Stimulated activated effector memory CD8-positive, alpha-beta T cell treated with anti-CD3 and anti-CD28 coated beads, Interleukin-12 subunit alpha, Interleukin-12 subunit beta, amount 100 ng/mL, for 72 hours (primary cell): ENCODE measurements around the gene ZNF219.

Source experiments
- ATAC-seq: fragments of 150-1000 bp; cut with Tn5 transposase; 2 replicates; pipeline ENCODE4 v1.10.0; 2021
- DNase-seq, 2 donors: peaks; one replicate each; pipeline ENCODE4 v3.0.0; 2021 to 2022; ENCODE audit warnings: low spot score in 2 of 2
- H3K27ac Mint-ChIP-seq: one replicate; pipeline ENCODE4 v1.8.0; 2022; ENCODE audit warnings: mild to moderate bottlenecking, mixed read lengths
- H3K36me3 Mint-ChIP-seq: one replicate; pipeline ENCODE4 v1.8.0; 2022; ENCODE audit warnings: mild to moderate bottlenecking, mixed read lengths
- H3K4me1 Mint-ChIP-seq: one replicate; pipeline ENCODE4 v1.8.0; 2022; ENCODE audit warnings: mixed read lengths
- H3K4me3 Mint-ChIP-seq: one replicate; pipeline ENCODE4 v1.8.0; 2022; ENCODE audit warnings: mild to moderate bottlenecking, mixed read lengths
- H3K9me3 Mint-ChIP-seq: one replicate; pipeline ENCODE4 v1.8.0; 2022; ENCODE audit warnings: mixed read lengths

The ZNF219 gene

DNA sequence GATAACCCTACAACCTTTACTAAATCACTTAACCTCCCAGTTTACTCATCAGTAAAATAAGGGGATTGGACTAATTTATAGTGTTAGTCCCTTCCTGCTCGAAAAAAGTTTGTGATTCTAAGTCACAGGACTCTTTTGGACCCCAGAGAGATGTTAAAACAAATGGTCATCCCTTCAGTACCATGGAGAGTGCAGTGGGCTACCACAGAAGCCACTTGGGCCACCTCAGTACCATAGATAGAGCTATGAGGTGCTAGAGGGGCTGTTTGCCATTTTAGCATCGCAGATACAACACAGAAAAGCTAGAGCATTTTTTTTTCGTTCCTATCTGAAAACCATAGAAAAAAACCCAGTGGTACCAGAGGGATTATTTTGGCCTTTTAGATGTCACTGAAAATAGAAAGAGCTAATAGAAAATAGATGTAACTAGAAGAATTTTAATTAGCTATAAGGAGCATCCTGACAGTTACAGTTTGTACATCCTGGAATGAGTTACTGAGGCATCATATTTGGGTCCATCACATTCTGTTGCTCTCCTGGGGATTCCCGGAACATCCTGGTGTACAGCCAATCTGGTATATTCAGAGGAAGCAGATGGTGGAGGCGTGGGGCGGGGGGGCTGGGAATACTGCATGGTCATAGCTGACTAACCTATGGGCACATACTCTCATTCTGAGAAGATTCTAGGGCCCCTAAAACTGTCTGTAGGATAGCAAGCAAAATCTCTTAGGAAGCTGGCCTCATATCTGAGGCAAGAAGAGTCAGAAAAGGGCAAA lies 2.8 kb downstream of the ZNF219 start:
- Mint-ChIP-seq H3K36me3 (peaks cover 7% of the 10 kb centered on the region), H3K4me1 (peaks cover 24% of the 10 kb centered on the region), H3K9me3 (no peaks in the 10 kb centered on the region), H3K27ac (no peak overlapping the region), H3K4me3 (no peak overlapping the region)
- no peak for DNase-seq
- ATAC-seq = no peak

DNA sequence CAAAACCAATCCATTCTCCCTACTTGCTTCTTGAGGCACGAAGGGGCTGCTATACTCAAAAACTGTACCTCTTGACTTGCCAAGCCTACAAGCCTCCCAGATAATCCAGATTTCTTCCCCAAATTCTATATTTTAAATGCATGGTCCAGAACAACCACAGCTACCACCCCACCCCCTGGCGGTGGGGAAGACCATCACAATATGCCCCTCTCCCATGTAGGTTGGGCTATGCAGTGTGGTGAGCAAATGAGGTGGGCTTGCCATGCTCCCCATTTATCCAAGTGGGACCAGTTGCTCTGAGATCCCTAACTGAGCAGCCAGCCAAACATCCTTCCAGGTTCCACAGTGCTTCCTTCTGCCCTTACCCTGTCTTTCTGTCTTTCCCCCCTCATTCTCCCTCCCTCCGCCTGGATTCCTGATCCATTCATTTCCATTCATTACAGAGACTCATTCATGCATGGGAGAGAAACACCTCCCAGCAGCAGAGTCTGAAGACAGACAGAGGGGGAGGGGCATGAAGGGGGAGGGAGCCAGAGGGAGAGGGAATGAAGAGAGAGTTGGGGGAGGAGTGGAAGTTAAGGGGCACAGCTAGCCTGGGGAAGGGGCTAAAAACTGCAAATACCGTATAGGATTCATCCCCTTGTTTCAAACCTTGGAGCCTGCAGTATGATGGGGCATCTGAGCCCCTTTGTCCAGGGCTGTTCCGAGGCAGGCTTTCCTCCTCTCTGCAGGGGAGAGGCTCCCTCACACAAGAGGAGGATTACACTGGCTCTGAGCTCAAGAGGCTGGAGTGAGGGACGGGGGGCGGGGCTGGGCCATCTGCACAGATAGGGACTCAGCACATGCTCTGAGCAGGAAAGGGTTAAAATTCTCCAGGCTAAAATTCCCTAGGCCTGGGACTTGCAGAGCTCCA lies 4.4 kb downstream of the ZNF219 start:
- H3K27ac Mint-ChIP-seq = no peak overlapping the region
- ATAC-seq (no peak), DNase-seq (no peak)
- H3K4me3 Mint-ChIP-seq = no peak overlapping the region
- H3K36me3 Mint-ChIP-seq = peaks cover 7% of the 10 kb centered on the region
- H3K9me3 Mint-ChIP-seq = no peaks in the 10 kb centered on the region
- H3K4me1 Mint-ChIP-seq = peaks cover 23% of the 10 kb centered on the region

DNA sequence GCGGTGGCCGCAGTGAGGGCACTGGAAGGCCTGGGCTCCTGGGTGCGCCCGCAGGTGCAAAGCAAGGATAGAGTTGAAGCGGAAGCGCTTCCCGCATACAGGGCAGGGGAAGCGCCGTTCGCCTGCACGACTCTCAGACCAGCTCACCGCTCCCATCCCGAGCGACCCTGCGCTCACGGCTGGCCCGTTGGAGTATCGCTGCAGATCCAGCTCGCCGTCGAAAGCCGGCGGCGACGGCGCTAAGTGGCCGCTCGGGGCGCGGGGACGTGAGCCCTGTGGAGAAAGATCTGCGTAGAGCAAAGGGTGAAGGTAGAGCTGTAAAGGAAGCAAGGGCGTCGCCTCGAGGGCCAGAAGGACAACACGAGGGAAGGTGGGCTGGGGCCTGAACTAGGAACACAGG lies 5.4 kb downstream of the ZNF219 start:
- Mint-ChIP-seq H3K4me3 (no peak overlapping the region), H3K36me3 (peaks cover 7% of the 10 kb centered on the region), H3K27ac (no peak overlapping the region), H3K9me3 (no peaks in the 10 kb centered on the region), H3K4me1 (peaks cover 24% of the 10 kb centered on the region)
- DNase-seq (no peak), ATAC-seq (no peak)

DNA sequence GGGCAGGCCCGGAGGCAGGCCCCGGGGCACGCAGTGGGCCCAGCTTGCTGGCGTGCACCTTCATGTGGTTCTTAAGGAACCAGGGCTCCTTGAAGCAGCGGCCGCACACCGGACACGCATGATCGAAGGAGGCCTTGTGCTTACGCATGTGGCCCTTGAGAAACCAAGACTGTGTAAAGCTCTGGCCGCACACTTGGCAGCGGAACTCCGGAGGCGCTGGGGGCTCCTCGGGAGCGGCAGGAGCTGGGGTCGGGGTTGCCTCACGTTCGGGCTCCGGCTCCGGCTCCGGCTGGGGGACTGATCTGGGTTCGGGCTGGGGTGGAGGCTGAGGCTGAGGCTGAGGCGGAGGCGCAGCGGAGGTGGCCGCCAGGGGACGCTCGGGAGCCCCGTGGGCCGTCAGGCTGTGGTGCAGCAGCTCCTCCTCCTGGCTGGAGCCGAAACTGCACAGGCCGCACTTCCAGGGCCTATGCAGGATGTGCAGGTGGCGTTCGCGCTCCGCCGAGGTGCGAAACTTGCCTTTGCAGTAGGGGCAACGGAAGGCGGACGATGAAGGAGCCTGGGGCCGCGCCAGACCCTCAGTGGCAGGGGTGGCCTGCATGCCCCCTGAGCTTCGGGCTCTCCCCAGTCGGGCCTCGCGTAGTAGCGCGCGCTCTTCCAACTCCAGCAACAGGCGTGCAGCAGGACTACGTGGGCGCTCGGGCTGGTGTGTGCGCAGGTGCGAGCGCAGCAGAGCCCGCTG lies 6.0 kb downstream of the ZNF219 start:
- Mint-ChIP-seq H3K4me1 (peaks cover 28% of the 10 kb centered on the region), H3K27ac (no peak overlapping the region), H3K36me3 (peaks cover 7% of the 10 kb centered on the region), H3K4me3 (no peak overlapping the region), H3K9me3 (no peaks in the 10 kb centered on the region)
- peak; percentile 96 to 97 for DNase-seq
- peak; percentile 88 for ATAC-seq

DNA sequence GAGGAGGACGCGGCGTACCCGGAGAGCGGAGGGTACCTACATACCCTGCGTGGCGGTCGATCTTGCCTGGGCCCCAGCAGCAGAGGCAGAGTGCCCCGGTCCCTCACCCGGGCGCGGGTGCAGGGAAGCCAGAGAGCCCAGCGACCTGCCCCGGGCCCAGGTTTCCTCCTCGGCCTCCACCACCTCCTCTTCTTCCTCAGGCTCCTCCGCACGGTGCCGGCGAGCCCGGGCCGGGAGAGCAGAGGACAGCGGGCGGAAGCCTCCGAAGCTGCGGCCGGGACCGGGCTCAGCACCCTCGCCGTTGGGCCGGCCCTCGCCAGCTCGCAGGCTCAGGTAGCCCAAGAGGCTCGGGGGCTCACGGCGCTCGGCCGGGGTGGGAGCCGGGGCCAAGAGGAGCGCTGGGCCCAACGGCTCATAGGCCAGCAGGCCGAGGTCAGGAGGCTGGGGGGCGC lies 6.6 kb downstream of the ZNF219 start:
- H3K27ac Mint-ChIP-seq = peak overlapping the region; percentile 61

DNA sequence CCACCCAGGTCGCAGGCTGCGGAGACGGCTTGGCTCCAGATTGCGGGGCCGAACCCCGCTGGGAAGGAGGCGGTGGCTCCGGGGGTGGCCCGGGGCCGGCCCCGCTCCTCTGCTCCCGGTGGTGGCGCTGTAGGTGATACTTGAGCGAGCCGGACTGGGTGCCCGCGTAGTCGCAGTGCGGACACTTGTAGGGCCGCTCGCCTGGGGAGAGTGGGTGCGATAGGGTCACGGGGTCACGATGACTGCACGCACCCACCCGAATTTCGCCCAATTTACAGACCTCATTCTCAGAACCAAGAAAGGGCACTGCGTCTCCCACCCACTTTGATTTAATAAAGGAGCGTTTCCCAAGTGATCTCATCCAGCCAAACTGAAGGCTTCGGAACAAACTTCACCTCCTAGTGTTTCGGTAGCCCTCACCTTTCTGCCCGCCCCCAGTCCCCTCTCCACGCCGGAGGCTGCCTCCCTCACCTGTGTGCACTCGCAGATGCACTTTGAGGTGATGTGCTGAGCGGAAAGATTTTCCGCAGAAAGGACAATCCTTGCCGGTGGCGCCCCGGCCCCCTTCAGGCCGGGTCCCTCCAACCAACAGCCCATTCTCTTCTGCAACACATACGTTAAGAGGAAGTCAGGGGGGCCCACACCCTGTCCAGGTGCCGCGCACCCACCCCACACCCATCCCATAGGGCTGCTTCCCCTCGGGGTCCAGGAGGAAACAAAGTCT lies 7.4 kb downstream of the ZNF219 start:
- no peak overlapping the region for H3K4me3 Mint-ChIP-seq
- H3K4me1 Mint-ChIP-seq = peaks cover 35% of the 10 kb centered on the region
- H3K27ac Mint-ChIP-seq = peak overlapping the region; percentile 61
- no peak for ATAC-seq
- DNase-seq = no peak
- H3K9me3 Mint-ChIP-seq = no peaks in the 10 kb centered on the region
- H3K36me3 Mint-ChIP-seq = peaks cover 7% of the 10 kb centered on the region

More for the DNA sequence above, 6.6 kb downstream of the ZNF219 start:
- peaks cover 7% of the 10 kb centered on the region for H3K36me3 Mint-ChIP-seq
- no peak for ATAC-seq
- no peaks in the 10 kb centered on the region for H3K9me3 Mint-ChIP-seq
- no peak for DNase-seq
- no peak overlapping the region for H3K4me3 Mint-ChIP-seq
- H3K4me1 Mint-ChIP-seq = peaks cover 29% of the 10 kb centered on the region

DNA sequence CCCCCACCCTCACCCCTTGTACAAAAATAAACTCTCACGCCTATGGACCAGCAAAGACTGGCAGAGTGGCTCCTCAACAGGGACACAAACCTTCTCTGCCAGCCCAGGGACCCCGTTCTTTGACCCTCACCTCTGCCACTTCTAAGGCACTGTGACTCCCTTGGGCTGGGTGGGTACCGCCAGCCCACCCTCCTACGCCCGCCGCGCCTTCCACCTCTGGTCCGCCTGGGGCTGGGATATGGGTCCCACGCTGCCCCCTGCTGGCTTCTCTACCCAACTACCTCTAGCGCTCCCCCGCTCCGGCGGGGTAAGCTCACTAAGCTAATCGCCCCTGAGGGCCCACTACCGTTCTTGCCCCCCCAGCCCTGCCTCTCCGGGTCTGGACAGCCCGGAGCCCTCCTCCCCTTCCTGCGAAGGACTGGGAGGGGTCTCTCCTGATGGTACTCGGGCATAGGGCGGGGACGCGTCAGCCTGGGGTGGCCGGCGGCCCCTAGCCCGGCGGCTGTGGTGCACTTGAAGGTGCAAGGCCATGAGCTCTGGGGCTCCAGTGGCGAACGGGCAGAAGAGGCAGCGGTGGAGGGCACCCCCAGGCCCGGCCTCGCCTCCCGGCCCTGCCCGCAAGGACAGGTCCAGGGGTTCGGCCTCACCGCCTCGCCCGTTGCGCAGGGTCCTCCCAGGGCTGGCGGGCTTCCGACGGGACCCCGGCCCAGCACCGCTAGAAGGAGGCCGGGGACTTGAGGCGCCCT lies 8.1 kb downstream of the ZNF219 start:
- H3K4me3 Mint-ChIP-seq = no peak overlapping the region
- H3K9me3 Mint-ChIP-seq = no peaks in the 10 kb centered on the region
- peaks cover 7% of the 10 kb centered on the region for H3K36me3 Mint-ChIP-seq
- no peak overlapping the region for H3K27ac Mint-ChIP-seq
- H3K4me1 Mint-ChIP-seq = peaks cover 35% of the 10 kb centered on the region
- ATAC-seq (no peak), DNase-seq (no peak)

DNA sequence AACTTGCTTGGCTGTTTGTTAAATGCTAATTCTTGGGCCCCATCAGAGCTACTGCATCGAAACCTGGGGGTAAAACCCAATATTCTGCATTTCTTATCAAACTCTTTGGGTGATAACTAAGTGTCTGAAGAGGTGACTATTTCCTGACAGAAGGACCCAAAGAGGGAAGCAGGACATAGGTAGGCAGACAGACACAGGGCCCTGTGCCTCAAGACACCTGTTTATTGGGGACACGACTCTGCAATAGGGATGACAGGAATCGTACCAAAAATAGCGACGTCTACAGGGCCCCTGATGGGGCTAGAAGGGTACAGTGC lies 8.6 kb downstream of the ZNF219 start:
- Mint-ChIP-seq H3K4me3 (no peak overlapping the region), H3K27ac (peak overlapping the region; percentile 88), H3K9me3 (no peaks in the 10 kb centered on the region), H3K36me3 (peaks cover 7% of the 10 kb centered on the region), H3K4me1 (peaks cover 35% of the 10 kb centered on the region)
- DNase-seq = no peak
- ATAC-seq = no peak

DNA sequence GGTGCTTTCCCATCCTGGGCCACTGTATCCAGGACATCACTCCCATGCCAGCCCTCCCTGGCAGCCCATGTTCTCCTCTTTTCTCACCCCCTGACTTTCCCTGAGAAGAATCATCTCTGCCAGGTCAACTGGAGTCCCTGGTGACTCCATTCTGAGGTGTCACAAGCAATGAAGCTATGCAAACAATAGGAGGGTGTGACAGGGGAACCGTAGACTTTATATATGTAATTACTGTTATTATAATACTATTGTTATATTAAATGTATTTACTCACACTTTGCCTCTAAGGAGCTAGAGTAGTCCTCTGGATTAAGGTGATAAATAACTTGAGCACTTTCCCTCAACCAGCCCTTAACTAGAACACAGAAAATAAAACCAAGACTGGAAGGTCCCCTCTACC lies 9.2 kb downstream of the ZNF219 start:
- peak overlapping the region; percentile 88 for H3K27ac Mint-ChIP-seq
- H3K4me3 Mint-ChIP-seq = no peak overlapping the region
- peaks cover 35% of the 10 kb centered on the region for H3K4me1 Mint-ChIP-seq
- no peaks in the 10 kb centered on the region for H3K9me3 Mint-ChIP-seq
- DNase-seq (no peak), ATAC-seq (no peak)
- H3K36me3 Mint-ChIP-seq = peaks cover 7% of the 10 kb centered on the region

DNA sequence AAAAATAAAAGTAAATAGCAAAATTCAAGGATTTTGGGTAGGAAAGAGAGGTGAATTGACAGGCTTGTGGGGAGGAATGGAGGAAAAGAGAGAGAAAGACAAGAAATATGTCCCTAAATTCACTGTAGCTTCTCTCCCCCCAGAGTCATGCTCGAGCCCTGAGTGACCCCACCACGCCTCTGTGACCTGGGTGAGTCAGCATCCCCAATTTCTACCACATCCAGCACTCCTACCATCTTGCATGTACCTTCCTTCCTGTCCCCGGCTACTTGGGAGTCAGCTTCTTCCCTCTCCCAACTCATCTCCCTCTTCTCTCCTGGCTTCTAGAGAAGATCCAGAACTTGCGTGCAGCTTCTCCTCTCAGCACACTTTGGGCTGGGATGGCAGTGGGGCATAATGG lies 9.8 kb downstream of the ZNF219 start:
- DNase-seq (no peak), ATAC-seq (no peak)
- H3K36me3 Mint-ChIP-seq = peaks cover 7% of the 10 kb centered on the region
- peaks cover 35% of the 10 kb centered on the region for H3K4me1 Mint-ChIP-seq
- no peak overlapping the region for H3K4me3 Mint-ChIP-seq
- H3K9me3 Mint-ChIP-seq = no peaks in the 10 kb centered on the region
- H3K27ac Mint-ChIP-seq = peak overlapping the region; percentile 88

DNA sequence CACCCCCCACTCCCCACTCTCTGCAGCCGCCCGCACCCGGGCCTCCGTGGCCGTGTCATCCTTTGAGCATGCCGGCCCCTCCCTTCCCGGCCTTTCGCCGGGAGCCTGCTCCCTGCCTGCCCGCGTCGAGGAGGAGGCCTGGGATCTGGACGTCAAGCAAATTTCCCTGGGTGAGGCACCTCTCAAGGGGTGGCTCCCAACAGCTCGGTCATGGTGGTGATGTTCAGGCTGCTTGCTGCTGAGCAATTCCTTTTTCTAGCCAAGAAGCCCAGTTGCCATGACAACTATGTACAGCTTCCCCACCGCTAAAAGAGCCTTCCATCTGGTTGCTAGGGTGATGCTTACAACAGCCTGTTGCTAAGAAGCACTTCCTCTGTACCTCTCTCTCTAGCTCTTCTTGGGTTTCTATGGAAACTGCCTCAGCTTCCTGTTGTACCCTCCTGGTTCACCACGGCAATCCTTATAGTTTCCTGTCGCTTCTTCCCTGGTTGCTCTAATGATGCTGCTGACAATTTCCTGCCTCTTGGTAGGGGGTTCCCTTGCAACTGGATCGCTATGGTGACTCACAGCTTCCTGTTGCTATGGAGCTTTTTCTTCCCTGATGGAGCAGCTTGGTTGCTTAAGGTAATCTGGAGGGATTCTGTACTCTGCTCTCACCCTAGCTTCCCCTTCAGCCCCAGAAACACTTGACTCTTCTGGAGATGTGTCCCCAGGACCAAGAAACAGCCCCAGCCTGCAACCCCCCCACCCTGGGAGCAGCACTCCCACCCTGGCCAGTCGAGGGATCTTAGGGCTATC lies 11.0 kb downstream of the ZNF219 start:
- peak overlapping the region; percentile 88 for H3K27ac Mint-ChIP-seq
- H3K4me1 Mint-ChIP-seq = peaks cover 29% of the 10 kb centered on the region
- peaks cover 7% of the 10 kb centered on the region for H3K36me3 Mint-ChIP-seq
- DNase-seq = no peak
- H3K4me3 Mint-ChIP-seq = no peak overlapping the region
- H3K9me3 Mint-ChIP-seq = no peaks in the 10 kb centered on the region
- peak; percentile 84 for ATAC-seq

DNA sequence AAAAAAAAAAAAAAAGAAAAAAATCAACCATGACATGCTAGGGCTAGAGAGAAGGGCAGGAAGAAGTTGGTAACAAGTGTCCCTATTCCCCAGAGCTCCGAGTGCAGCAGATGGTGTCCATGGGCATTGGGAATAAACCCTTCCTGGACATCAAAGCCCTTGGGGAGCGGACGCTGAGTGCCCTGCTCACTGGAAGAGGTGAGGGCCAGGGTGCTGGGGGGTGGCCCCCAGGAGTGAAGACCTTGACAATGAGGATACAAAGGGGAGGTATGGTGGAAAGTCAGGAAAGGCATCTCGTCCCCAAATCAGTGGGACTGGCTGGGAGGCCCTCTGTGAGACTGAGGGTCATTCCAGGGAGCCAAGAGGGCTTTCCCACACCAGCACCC lies 11.6 kb downstream of the ZNF219 start:
- Mint-ChIP-seq H3K27ac (peak overlapping the region; percentile 88), H3K36me3 (peaks cover 7% of the 10 kb centered on the region), H3K4me3 (no peak overlapping the region), H3K4me1 (peaks cover 26% of the 10 kb centered on the region), H3K9me3 (no peaks in the 10 kb centered on the region)
- DNase-seq = no peak
- ATAC-seq = no peak

DNA sequence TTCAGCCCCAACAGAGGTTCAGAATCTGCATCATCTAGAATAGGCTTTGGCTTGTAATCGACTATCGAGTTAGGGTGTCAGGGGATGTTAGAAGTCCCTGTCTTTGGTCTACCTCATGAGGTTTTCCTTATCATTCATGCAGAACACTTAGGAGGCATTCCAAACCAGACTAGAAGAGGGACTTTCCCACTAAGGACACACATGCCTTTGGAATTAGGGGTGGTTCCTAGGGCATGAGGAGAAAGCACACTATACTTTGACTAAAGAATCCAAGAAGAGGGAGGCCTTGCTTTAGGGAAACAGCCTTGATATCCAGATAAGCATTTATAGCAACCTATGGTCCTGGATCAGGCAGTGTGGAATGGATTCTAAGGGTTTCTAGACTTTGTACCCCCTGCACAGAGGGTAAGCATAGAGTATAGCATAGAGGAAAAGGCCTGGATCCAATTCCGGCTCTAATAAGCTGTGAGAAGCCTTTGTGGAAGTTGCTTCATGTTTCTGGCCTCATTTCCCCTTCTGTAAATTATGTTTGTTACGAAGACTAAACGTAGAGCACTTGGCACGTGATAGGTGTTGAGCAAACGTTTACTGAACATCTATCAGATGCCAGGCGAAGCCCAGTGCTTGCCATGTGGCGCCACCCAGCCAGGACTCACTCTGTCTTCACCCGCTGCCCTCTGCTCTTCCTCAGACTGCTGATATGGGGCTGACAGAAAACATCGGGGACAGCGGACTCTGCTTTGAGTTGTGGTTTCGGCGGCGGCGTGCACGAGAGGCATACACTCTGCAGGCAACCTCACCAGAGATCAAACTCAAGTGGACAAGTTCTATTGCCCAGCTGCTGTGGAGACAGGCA lies 13.2 kb downstream of the ZNF219 start:
- H3K4me3 Mint-ChIP-seq = no peak overlapping the region
- no peak for DNase-seq
- no peaks in the 10 kb centered on the region for H3K36me3 Mint-ChIP-seq

More for the DNA sequence above, 13.2 kb downstream of the ZNF219 start:
- H3K9me3 Mint-ChIP-seq = no peaks in the 10 kb centered on the region
- H3K4me1 Mint-ChIP-seq = peaks cover 26% of the 10 kb centered on the region
- H3K27ac Mint-ChIP-seq = peak overlapping the region; percentile 6
- no peak for ATAC-seq
